Adrenal gland (tissue), 12 donors: ENCODE data around the gene SCAMP5. TPM values are rescaled to one million over a fixed set of nuclear protein-coding genes. Genes with fewer than 3 reads are reported as not detected.

ENCODE experiments used
- DNase-seq, 7 donors: peaks; one replicate each; pipeline ENCODE4 v3.0.0-alpha.2; 2019 to 2020
- H3K27ac ChIP-seq, 5 donors: fragments of 200-600 bp; sonication (generic) in 4 of 5; 1 replicate in 3 of 5; 2 replicates in 2 of 5; pipeline versions ENCODE4 v1.5.1 to v1.8.0; 2016 to 2020; ENCODE audit warnings: mild to moderate bottlenecking in 1 of 5
- H3K27me3 ChIP-seq: fragments of 200-600 bp; 2 replicates; pipeline ENCODE4 v1.8.0; 2021
- H3K36me3 ChIP-seq, 2 donors: fragments of 200-600 bp; replicated peaks in 1 of 2; 1 replicate in 1 of 2; 2 replicates in 1 of 2; pipeline versions ENCODE4 v1.5.1 to v1.8.0; 2018 to 2022
- H3K4me1 ChIP-seq, 2 donors: fragments of 200-600 bp; replicated peaks in 1 of 2; 1 replicate in 1 of 2; 2 replicates in 1 of 2; pipeline versions ENCODE4 v1.5.1 to v1.8.0; 2018 to 2021
- H3K4me3 ChIP-seq, 4 donors: fragments of 200-600 bp; sonication (generic) in 3 of 4; one replicate each; pipeline ENCODE4 v1.5.1; 2016 to 2018
- H3K9me3 ChIP-seq, 3 donors: fragments of 200-600 bp; sonication (generic) in 1 of 3; replicated peaks in 1 of 3; 1 replicate in 2 of 3; 2 replicates in 1 of 3; pipeline versions ENCODE4 v1.5.1 to v1.8.0; 2016 to 2021
- CTCF ChIP-seq, 6 experiments: fragments of 450-650 bp in 4 of 6; fragments of 200-600 bp in 2 of 6; sonication (generic) in 1 of 6; IDR thresholded peaks; 1 replicate in 5 of 6; 2 replicates in 1 of 6; pipeline versions ENCODE4 v1.5.1 to v1.8.0; 2016 to 2021; ENCODE audit warnings: antibody characterized with exemption in 6 of 6, mild to moderate bottlenecking in 2 of 6, moderate library complexity in 1 of 6
- POLR2A ChIP-seq, 2 donors: fragments of 450-650 bp; IDR thresholded peaks; one replicate each; pipeline ENCODE4 v1.6.1; 2017; ENCODE audit warnings: antibody characterized with exemption in 2 of 2, mild to moderate bottlenecking in 2 of 2, moderate library complexity in 1 of 2
- WGBS, 4 donors: extraction: QIAGEN DNeasy Blood & Tissue Kit in 2 of 4; methylation state at CpG; one replicate each; pipeline versions ENCODE4 v1.1.5 to v1.1.7; 2013 to 2017; 5-methylcytosine and 5-hydroxymethylcytosine counted together
- intact Hi-C, 2 donors: fragments of 100-400 bp; cut with DNase I; formaldehyde crosslinking; loops; one replicate each; pipeline versions ENCODE4 v1.14.1 to v1.15.0; 2022 to 2023
- polyA plus RNA-seq, 3 donors: library from polyadenylated mRNA; stranded (reverse); fragments of 200-250 nt in 2 of 3; fragments of 350-450 nt in 1 of 3; fragmentation: Illumina TruSeq in 1 of 3; extraction: RNeasy Lipid Tissue Mini Kit (QIAGEN cat#74804) in 1 of 3; gene quantifications; one replicate each; pipeline ENCODE4 v1.2.3, GENCODE V29; 2013 to 2014
- total RNA-seq, 9 donors: library from RNA; depleted of rRNA in 4 of 9; stranded (reverse); fragments of >200 nt in 4 of 9; fragments of 120-200 nt in 1 of 9; fragmentation: NEBNext Ultra II Directional in 1 of 9; extraction: Animal tissue kit (Norgen Biotek cat#: 25700) in 1 of 9; gene quantifications; one replicate each; pipeline versions ENCODE4 v1.1.0 to v1.2.4, GENCODE V29; 2013 to 2023
- donor health status: healthy with polysubstance abuse.
- donor health status: Bipolar disorder and iron deficiency.
- donor health status: DM: yes; HTN: yes; CAD: no.
- donor health status: DM: no; HTN: no; CAD: no.
- donor health status: DM: no; HTN: no; CAD: no.
- donor health status: DM: yes; HTN: yes; CAD: no.

SCAMP5 gene
- total and polyA plus RNA-seq, 12 donors: 10.2 to 47.2 (median 23.6) TPM

GRCh38 chr15:75025548-75026260, 30.3 kb downstream of the SCAMP5 start:
- intact Hi-C loops: loop anchor here (5.0 to 10.0 kb wide), 2 partner anchors 182 to 279 kb away; no protein-coding TSS in a partner anchor

GRCh38 chr15:75027551-75027950, 32.2 kb downstream of the SCAMP5 start:
- no peak for DNase-seq
- Histone ChIP-seq H3K4me1 (peaks cover 42 to 43% of the 10 kb centered on the region in 2 donors), H3K9me3 (no peaks in the 10 kb centered on the region), H3K36me3 (no peaks in the 10 kb centered on the region), H3K27me3 (no peaks in the 10 kb centered on the region), H3K27ac (no peak overlapping the region), H3K4me3 (no peak overlapping the region)
- 80 to 91% (median 89%) methylated on average over 7 of the region's 7 CpGs for WGBS, 4 donors
- intact Hi-C loops: loop anchor here (5.0 to 10.0 kb wide), 2 partner anchors 180 to 277 kb away; no protein-coding TSS in a partner anchor
- TF ChIP-seq CTCF (IDR thresholded peaks at IDR 0.05) (no peak), POLR2A (IDR thresholded peaks at IDR 0.05) (no peak)

More at GRCh38 chr15:75025548-75026260, 30.3 kb downstream of the SCAMP5 start:
- no peak overlapping the region for H3K27ac ChIP-seq
- no peak overlapping the region for H3K4me3 ChIP-seq
- 89 to 94% (median 91%) methylated on average over 4 to 5 of the region's 5 CpGs for WGBS, 4 donors
- no peaks in the 10 kb centered on the region for H3K27me3 ChIP-seq
- peaks cover 35 to 36% of the 10 kb centered on the region in 2 donors for H3K4me1 ChIP-seq
- H3K9me3 ChIP-seq: no peaks in the 10 kb centered on the region
- no peak for TF ChIP-seq POLR2A (IDR thresholded peaks at IDR 0.05)
- no peak for TF ChIP-seq CTCF (IDR thresholded peaks at IDR 0.05)
- DNase-seq: no peak
- no peaks in the 10 kb centered on the region for H3K36me3 ChIP-seq

- peaks cover 41 to 44% of the 10 kb centered on the region in 2 donors for H3K4me1 ChIP-seq
- H3K27ac ChIP-seq: peak overlapping the region in 4 of 5 donors; percentile 68 to 91 (median 78)
These were observed 33.6 kb downstream of the SCAMP5 start for GRCh38 chr15:75028991-75029377.

More at GRCh38 chr15:75028991-75029377, 33.6 kb downstream of the SCAMP5 start:
- 61 to 68% (median 64%) methylated on average over 4 of the region's 4 CpGs for WGBS, 4 donors
- no peak for TF ChIP-seq POLR2A (IDR thresholded peaks at IDR 0.05)
- no peak for TF ChIP-seq CTCF (IDR thresholded peaks at IDR 0.05)
- H3K36me3 ChIP-seq: no peaks in the 10 kb centered on the region
- no peak for DNase-seq
- no peak overlapping the region for H3K4me3 ChIP-seq
- no peaks in the 10 kb centered on the region for H3K9me3 ChIP-seq
- H3K27me3 ChIP-seq: no peaks in the 10 kb centered on the region
- intact Hi-C loops: loop anchor here (5.0 to 10.0 kb wide), 2 partner anchors 178 to 276 kb away; no protein-coding TSS in a partner anchor
